Upper lobe of left lung (tissue), 6 donors: ENCODE results near the gene KCNF1. TPM values are rescaled to one million over a fixed set of nuclear protein-coding genes. Genes with fewer than 3 reads are reported as not detected.

Experiments used
- ATAC-seq, 2 donors: fragments of 200-7000 bp; cut with Tn5 transposase; one replicate each; pipeline ENCODE4 v1.9.1; 2022; ENCODE audit warnings: mild to moderate bottlenecking in 2 of 2, moderate library complexity in 2 of 2; ENCODE audit not compliant: low FRiP score in 2 of 2
- DNase-seq, 2 donors: peaks; one replicate each; pipeline ENCODE4 v3.0.0-alpha.2; 2019 to 2020
- H3K27ac ChIP-seq, 4 donors: fragments of 200-600 bp; sonication (generic); one replicate each; pipeline ENCODE4 v1.5.1; 2016 to 2019
- H3K27me3 ChIP-seq, 4 donors: fragments of 200-600 bp; sonication (generic); one replicate each; pipeline ENCODE4 v1.5.1; 2017 to 2019
- H3K36me3 ChIP-seq, 4 donors: fragments of 200-600 bp; sonication (generic); one replicate each; pipeline ENCODE4 v1.5.1; 2016 to 2019
- H3K4me1 ChIP-seq, 4 donors: fragments of 200-600 bp; sonication (generic); one replicate each; pipeline ENCODE4 v1.5.1; 2018 to 2019
- H3K4me3 ChIP-seq, 4 donors: fragments of 200-600 bp; sonication (generic); one replicate each; pipeline ENCODE4 v1.5.1; 2017 to 2019; ENCODE audit warnings: mild to moderate bottlenecking in 2 of 4, moderate library complexity in 1 of 4
- H3K9me3 ChIP-seq, 4 donors: fragments of 200-600 bp; sonication (generic); one replicate each; pipeline ENCODE4 v1.5.1; 2018 to 2019
- CTCF ChIP-seq, 6 experiments: fragments of 450-650 bp in 4 of 6; fragments of 200-600 bp in 2 of 6; sonication (generic) in 2 of 6; IDR thresholded peaks; one replicate each; pipeline ENCODE4 v1.5.1; 2016 to 2019; ENCODE audit warnings: antibody characterized with exemption in 6 of 6
- EP300 ChIP-seq, 4 donors: sonication (generic); formaldehyde crosslinking; IDR thresholded peaks; one replicate each; pipeline ENCODE4 v1.5.1; 2017; ENCODE audit warnings: antibody characterized with exemption in 4 of 4, control low read depth in 2 of 4
- POLR2A ChIP-seq, 4 donors: fragments of 450-650 bp; IDR thresholded peaks; one replicate each; pipeline ENCODE4 v1.5.1; 2016 to 2017; ENCODE audit warnings: antibody characterized with exemption in 4 of 4, mild to moderate bottlenecking in 2 of 4
- POLR2AphosphoS5 ChIP-seq, 2 donors: sonication (generic); formaldehyde crosslinking; IDR thresholded peaks; one replicate each; pipeline ENCODE4 v1.5.1; 2017; ENCODE audit warnings: antibody characterized with exemption in 2 of 2
- WGBS, 2 donors: methylation state at CpG; one replicate each; pipeline ENCODE4 v1.1.5; 2017 to 2018; 5-methylcytosine and 5-hydroxymethylcytosine counted together
- total RNA-seq, 6 donors: library from RNA; depleted of rRNA in 4 of 6; stranded (reverse); fragments of >200 nt in 4 of 6; gene quantifications; one replicate each; pipeline versions ENCODE4 v1.1.0 to v1.2.1, GENCODE V29; 2016 to 2021
- donor health status: DM: no; HTN: no; CAD: no; lungs with moderate emphysema.
- donor health status: DM: no; HTN: yes; CAD: no; lungs with severe emphysema.

Gene KCNF1
- total RNA-seq, result 1 to 10 TPM in 1 of 6 donors, under 1 TPM in 1, not detected in 4; 0.15 to 1.1 TPM

GRCh38 chr2:10911291-10912075 is at the start of gene KCNF1:
Gene KCNF1, plus strand, starts transcription at chr2:10911934. Its CDS starts 493 bp downstream, at chr2:10912427.
- peaks cover 5 to 18% (median 7%) of the 10 kb centered on the region in 4 donors for H3K4me1 ChIP-seq
- WGBS, 2 donors, result 11 to 36% methylated on average over 10 to 37 of the region's 53 CpGs
- ATAC-seq, result no peak
- no peak for TF ChIP-seq POLR2A (IDR thresholded peaks at IDR 0.05)
- TF ChIP-seq CTCF (IDR thresholded peaks at IDR 0.05), result peak in 1 of 6 experiments; percentile 24
- TF ChIP-seq POLR2AphosphoS5 (IDR thresholded peaks at IDR 0.05), result no peak
- peak; percentile 17 to 74 for DNase-seq
- H3K9me3 ChIP-seq, result no peaks in the 10 kb centered on the region
- no peak within 1 kb of the TSS for H3K27ac ChIP-seq
- H3K36me3 ChIP-seq, result no peaks in the 10 kb centered on the region
- peaks cover 0 to 31% (median 10%) of the 10 kb centered on the region in 4 donors for H3K27me3 ChIP-seq
- peak within 1 kb of the TSS in 3 of 4 donors; percentile 22 to 39 (median 30) for H3K4me3 ChIP-seq

- H3K4me3 ChIP-seq, result no peak overlapping the region
- no peak overlapping the region for H3K27ac ChIP-seq
- no peaks in the 10 kb centered on the region for H3K27me3 ChIP-seq
- ATAC-seq (no peak), DNase-seq (peak in 1 of 2 donors; percentile 41)
- no peak for TF ChIP-seq CTCF (IDR thresholded peaks at IDR 0.05)
- TF ChIP-seq EP300 (IDR thresholded peaks at IDR 0.05), result no peak
- no peak for TF ChIP-seq POLR2A (IDR thresholded peaks at IDR 0.05)
- no peak for TF ChIP-seq POLR2AphosphoS5 (IDR thresholded peaks at IDR 0.05)
- 82 to 89% methylated on average over 8 to 10 of the region's 10 CpGs for WGBS, 2 donors
- H3K36me3 ChIP-seq, result no peaks in the 10 kb centered on the region
- no peaks in the 10 kb centered on the region for H3K9me3 ChIP-seq
- H3K4me1 ChIP-seq, result no peaks in the 10 kb centered on the region
These were observed 49.4 kb upstream of the KCNF1 start for GRCh38 chr2:10862330-10862729.

GRCh38 chr2:10863047-10863446 is 48.7 kb upstream of the KCNF1 start:
- Histone ChIP-seq H3K9me3 (no peaks in the 10 kb centered on the region), H3K4me3 (no peak overlapping the region)
- 78 to 92% methylated on average over 4 to 10 of the region's 10 CpGs for WGBS, 2 donors

GRCh38 chr2:10863837-10864236 is 47.9 kb upstream of the KCNF1 start:
- TF ChIP-seq POLR2AphosphoS5 (IDR thresholded peaks at IDR 0.05) (peak in 1 of 2 donors; percentile 22), EP300 (IDR thresholded peaks at IDR 0.05) (no peak)
- Histone ChIP-seq H3K27ac (no peak overlapping the region), H3K27me3 (no peaks in the 10 kb centered on the region), H3K4me3 (no peak overlapping the region), H3K9me3 (no peaks in the 10 kb centered on the region), H3K4me1 (no peaks in the 10 kb centered on the region), H3K36me3 (no peaks in the 10 kb centered on the region)
- ATAC-seq (peak; percentile 52 to 74), DNase-seq (peak in 1 of 2 donors; percentile 35)
- WGBS, 2 donors, result 58 to 59% methylated on average over 8 of the region's 8 CpGs

More at GRCh38 chr2:10863047-10863446, 48.7 kb upstream of the KCNF1 start:
- no peak for TF ChIP-seq CTCF (IDR thresholded peaks at IDR 0.05)
- TF ChIP-seq POLR2AphosphoS5 (IDR thresholded peaks at IDR 0.05), result no peak
- no peak for TF ChIP-seq EP300 (IDR thresholded peaks at IDR 0.05)
- TF ChIP-seq POLR2A (IDR thresholded peaks at IDR 0.05), result no peak
- no peak overlapping the region for H3K27ac ChIP-seq
- DNase-seq, result peak in 1 of 2 donors; percentile 40
- no peaks in the 10 kb centered on the region for H3K36me3 ChIP-seq
- peak in 1 of 2 donors; percentile 9 for ATAC-seq
- H3K27me3 ChIP-seq, result no peaks in the 10 kb centered on the region
- no peaks in the 10 kb centered on the region for H3K4me1 ChIP-seq

- Histone ChIP-seq H3K36me3 (no peaks in the 10 kb centered on the region), H3K27me3 (no peaks in the 10 kb centered on the region), H3K4me1 (no peaks in the 10 kb centered on the region), H3K4me3 (no peak overlapping the region), H3K9me3 (no peaks in the 10 kb centered on the region), H3K27ac (no peak overlapping the region)
- ATAC-seq, result no peak
- no peak for TF ChIP-seq CTCF (IDR thresholded peaks at IDR 0.05)
- TF ChIP-seq POLR2A (IDR thresholded peaks at IDR 0.05), result no peak
- TF ChIP-seq EP300 (IDR thresholded peaks at IDR 0.05), result no peak
- TF ChIP-seq POLR2AphosphoS5 (IDR thresholded peaks at IDR 0.05), result no peak
- WGBS, 2 donors, result 57 to 67% methylated on average over 10 of the region's 10 CpGs
- no peak for DNase-seq
These were observed 47.5 kb upstream of the KCNF1 start for GRCh38 chr2:10864251-10864650.
